AG04449 (cell line): ENCODE data around the gene SMARCAL1.
"Not testable (repeated sequence)": the region's sequence is repeated elsewhere in the genome, so short reads cannot be mapped to it uniquely, and the experiment has no call there.

Experiments used
- CTCF ChIA-PET: fragments of 350-600 bp; formaldehyde crosslinking; extraction: SDS; loops from one replicate; lab custom pipeline; 2021; ENCODE audit warnings: antibody characterized with exemption; lab: Yijun Ruan, JAX
- POLR2A ChIA-PET: fragments of 400-600, 350-600 bp; formaldehyde crosslinking; extraction: SDS; loops from one replicate; lab custom pipeline; 2020; ENCODE audit warnings: antibody characterized with exemption, inconsistent platforms; lab: Yijun Ruan, JAX
- DNase-seq: peaks from one replicate; pipeline ENCODE4 v3.0.0-alpha.2; 2010; ENCODE audit warnings: low read depth, low spot score
- H3K4me3 ChIP-seq: 2 replicates; pipeline ENCODE4 v1.5.1; 2011; ENCODE audit warnings: low read depth, mild to moderate bottlenecking, control low read depth, low read length
- CTCF ChIP-seq: IDR thresholded peaks from one replicate; pipeline ENCODE4 v1.5.1; 2011; ENCODE audit warnings: mild to moderate bottlenecking, moderate library complexity, low read length, control low read depth, inconsistent platforms; ENCODE audit not compliant: insufficient read depth; ENCODE audit errors: missing control alignments

The SMARCAL1 gene

GRCh38 chr2:216375286-216375685, 37.0 kb upstream of the SMARCAL1 start:
- H3K4me3 ChIP-seq, result no peak overlapping the region
- no peak for DNase-seq
- no peak for TF ChIP-seq CTCF
- CTCF ChIA-PET, result interaction anchor here (4.1 kb wide), 1 partner anchor 28 kb away, joined by 25 read pairs; no protein-coding TSS in a partner anchor
- POLR2A ChIA-PET, result no interaction called here

DNA sequence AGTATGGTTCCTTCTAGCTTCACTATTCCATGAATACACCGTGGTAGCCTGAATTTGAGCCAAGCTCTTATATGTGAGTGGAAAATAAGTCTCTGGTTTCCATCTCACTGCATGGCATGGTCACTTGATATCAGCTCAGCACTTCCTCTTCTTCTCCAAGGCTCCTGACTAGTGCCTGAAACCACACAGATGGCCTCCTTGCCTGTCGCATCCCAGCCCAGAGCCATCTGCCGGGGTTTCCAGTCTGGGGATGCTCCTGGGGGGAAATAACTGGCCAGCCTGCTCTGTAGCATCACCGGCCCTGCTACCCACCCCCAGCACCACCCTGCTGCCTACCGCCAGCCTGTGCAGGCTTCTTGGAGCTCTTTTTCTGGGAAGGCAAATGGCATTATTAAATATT, 32.3 kb upstream of the SMARCAL1 start:
- DNase-seq, result no peak
- POLR2A ChIA-PET, result no interaction called here

DNA sequence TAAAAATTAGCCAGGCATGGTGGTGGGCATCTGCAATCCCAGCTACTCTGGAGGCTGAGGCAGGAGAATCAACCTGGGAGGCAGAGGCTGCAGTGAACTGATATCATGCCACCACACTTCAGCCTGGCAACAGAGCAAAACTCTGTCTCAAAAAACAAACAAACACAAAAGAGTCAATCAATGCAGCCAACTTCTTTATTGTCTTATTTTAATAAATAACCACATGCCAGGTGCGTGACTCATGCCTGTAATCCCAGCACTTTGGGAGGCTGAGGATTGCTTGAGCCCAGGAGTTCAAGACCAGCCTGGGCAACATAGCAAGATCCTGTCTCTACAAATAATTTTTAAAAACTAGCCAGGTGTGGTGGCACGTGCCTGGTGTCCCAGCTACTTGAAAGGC, 27.9 kb upstream of the SMARCAL1 start:
- DNase-seq, H3K4me3 ChIP-seq, POLR2A ChIA-PET: not testable (repeated sequence)
- CTCF ChIA-PET, result interaction anchor here (1.5 kb wide), 1 partner anchor 20 kb away, joined by 8 read pairs; no protein-coding TSS in a partner anchor

More for the DNA sequence above, 32.3 kb upstream of the SMARCAL1 start:
- CTCF ChIA-PET, result interaction anchor here (1.0 to 1.4 kb wide), 3 partner anchors 24 to 31 kb away, joined by 3 to 14 read pairs (median 3); no protein-coding TSS in a partner anchor
- no peak for TF ChIP-seq CTCF
- H3K4me3 ChIP-seq, result no peak overlapping the region

- POLR2A ChIA-PET, result no interaction called here
- no peak for DNase-seq
- H3K4me3 ChIP-seq, result no peak overlapping the region
- CTCF ChIA-PET, result no interaction called here
- TF ChIP-seq CTCF, result no peak
Observed at GRCh38 chr2:216385478-216385877, 26.8 kb upstream of the SMARCAL1 start.

DNA sequence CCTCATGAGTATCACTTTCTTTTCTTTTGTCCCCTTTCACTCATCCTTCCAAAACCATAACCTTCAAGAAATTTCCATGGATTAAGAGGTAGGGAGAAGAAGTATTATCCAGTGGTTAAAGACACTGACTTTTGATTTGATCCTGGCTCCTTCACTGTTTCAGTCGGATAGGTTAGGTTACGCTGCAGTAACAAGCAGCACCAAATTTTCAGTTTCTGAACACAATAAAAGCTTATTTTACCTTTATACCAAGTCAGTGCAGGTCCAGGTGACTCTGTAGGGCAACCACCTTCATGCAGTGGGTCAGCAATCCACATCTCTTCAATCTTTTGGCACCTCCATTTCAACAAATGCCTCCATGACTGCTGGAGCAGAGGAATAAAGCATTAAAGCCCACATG, 25.0 kb upstream of the SMARCAL1 start:
- CTCF ChIA-PET, result interaction anchor here (8.2 kb wide), 1 partner anchor 16 kb away, joined by 71 read pairs; no protein-coding TSS in a partner anchor

DNA sequence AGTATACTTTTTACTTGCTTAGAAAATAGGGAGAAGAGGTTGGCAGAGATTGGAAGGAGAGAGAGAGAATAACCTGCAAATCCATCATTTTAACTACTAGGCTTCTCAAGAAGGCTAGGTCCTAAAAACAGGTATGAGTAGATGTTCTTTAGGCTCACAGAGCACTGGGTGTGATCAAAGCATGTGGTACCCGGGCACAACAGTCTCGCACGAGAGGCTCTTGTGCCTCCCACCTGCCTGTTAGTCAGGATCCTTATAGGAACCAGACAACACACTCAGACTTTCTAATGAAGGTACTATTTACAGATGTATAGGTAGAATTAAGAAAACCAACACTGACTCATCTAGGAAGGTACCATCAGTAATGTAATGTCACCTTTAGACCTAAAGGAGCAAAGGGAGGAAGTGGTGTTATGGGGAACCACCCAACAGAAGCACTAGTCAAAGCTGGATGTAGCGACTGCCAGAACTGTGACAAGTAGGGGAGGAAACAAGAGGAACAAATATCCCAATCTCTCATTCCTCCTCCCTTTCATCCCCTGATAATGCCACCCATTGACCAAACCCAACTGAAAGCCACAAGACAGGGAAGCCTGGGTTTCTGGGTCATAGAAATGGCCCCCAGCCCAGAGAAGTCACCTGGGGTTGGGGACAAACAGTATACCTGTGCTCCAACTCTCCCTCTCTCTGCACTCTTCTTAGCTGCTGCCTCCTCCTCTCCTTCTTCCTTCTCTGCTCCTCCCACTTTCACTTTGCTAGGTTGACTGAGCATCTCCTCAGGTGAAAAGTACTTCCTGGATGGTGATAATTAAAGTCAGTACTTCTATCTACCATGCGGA, 24.0 kb upstream of the SMARCAL1 start:
- ChIA-PET POLR2A (no interaction called here), CTCF (interaction anchor here (1.1 to 8.2 kb wide), 3 partner anchors 10 to 279 kb away, joined by 3 to 71 read pairs (median 5); no protein-coding TSS in a partner anchor)
- DNase-seq, result no peak
- H3K4me3 ChIP-seq, result no peak overlapping the region
- no peak for TF ChIP-seq CTCF

More for the DNA sequence above, 25.0 kb upstream of the SMARCAL1 start:
- no peak overlapping the region for H3K4me3 ChIP-seq
- DNase-seq, result no peak
- TF ChIP-seq CTCF, result no peak
- POLR2A ChIA-PET, result no interaction called here
